Smooth muscle cell (in vitro differentiated cells): Measurements from ENCODE around the gene CEP85L. TPM values are rescaled to one million over a fixed set of nuclear protein-coding genes. Genes with fewer than 3 reads are reported as not detected.

Experiments
- DNase-seq: peaks from one replicate; lab custom pipeline; 2025; ENCODE audit not compliant: unreplicated experiment; lab: John Stamatoyannopoulos, UW
- H2AFZ ChIP-seq: fragments of 200-600 bp; sonication (generic); 2 replicates; pipeline ENCODE4 v1.6.0; 2016; ENCODE audit warnings: antibody characterized with exemption, low read depth, mild to moderate bottlenecking
- H3F3A ChIP-seq: fragments of 200-600 bp; sonication (generic); 2 replicates; pipeline ENCODE4 v1.6.0; 2017; ENCODE audit warnings: antibody characterized with exemption, low read depth
- H3K27ac ChIP-seq: fragments of 200-600 bp; sonication (generic); 2 replicates; pipeline ENCODE4 v1.5.1; 2016; ENCODE audit warnings: low read depth, mild to moderate bottlenecking
- H3K27me3 ChIP-seq: fragments of 200-600 bp; sonication (generic); 2 replicates; pipeline ENCODE4 v1.6.1; 2016; ENCODE audit warnings: low read depth, mild to moderate bottlenecking
- H3K36me3 ChIP-seq: fragments of 200-600 bp; sonication (generic); 2 replicates; pipeline ENCODE4 v1.5.1; 2016; ENCODE audit warnings: low read depth
- H3K4me1 ChIP-seq: fragments of 200-600 bp; sonication (generic); 2 replicates; pipeline ENCODE4 v1.5.1; 2016; ENCODE audit warnings: low read depth
- H3K4me2 ChIP-seq: fragments of 200-600 bp; sonication (generic); 2 replicates; pipeline ENCODE4 v1.6.0; 2016; ENCODE audit warnings: mild to moderate bottlenecking
- H3K4me3 ChIP-seq: fragments of 200-600 bp; sonication (generic); 2 replicates; pipeline ENCODE4 v1.5.1; 2016; ENCODE audit warnings: mild to moderate bottlenecking
- H3K79me2 ChIP-seq: fragments of 200-600 bp; sonication (generic); 2 replicates; pipeline ENCODE4 v1.6.0; 2016; ENCODE audit warnings: low read depth, mild to moderate bottlenecking
- H3K9ac ChIP-seq: fragments of 200-600 bp; sonication (generic); 2 replicates; pipeline ENCODE4 v1.6.0; 2016; ENCODE audit warnings: low read depth
- H3K9me3 ChIP-seq: fragments of 200-600 bp; sonication (generic); replicated peaks from 2 replicates; pipeline ENCODE4 v1.5.1; 2016; ENCODE audit warnings: low read depth
- H4K20me1 ChIP-seq: fragments of 200-600 bp; sonication (generic); 2 replicates; pipeline ENCODE4 v1.6.0; 2016; ENCODE audit warnings: low read depth
- CTCF ChIP-seq: fragments of 200-600 bp; sonication (generic); IDR thresholded peaks from 2 replicates; pipeline ENCODE4 v1.5.1; 2017; ENCODE audit warnings: borderline replicate concordance, mild to moderate bottlenecking, antibody characterized with exemption; ENCODE audit not compliant: insufficient read depth, poor library complexity, severe bottlenecking
- WGBS: methylation state at CpG from one replicate; pipeline ENCODE4 v1.1.7; 2016; ENCODE audit warnings: low lambda C conversion rate; 5-methylcytosine and 5-hydroxymethylcytosine counted together
- polyA plus RNA-seq: library from polyadenylated mRNA; unstranded; fragments of >200 nt; fragmentation: Nextera tagmentation; extraction: Ambion mirVana; gene quantifications from 2 replicates; pipeline ENCODE4 v1.2.1, GENCODE V29; 2016
- total RNA-seq: library from RNA; depleted of rRNA; stranded (reverse); fragments of >200 nt; gene quantifications from 2 replicates; pipeline ENCODE4 v1.2.3, GENCODE V29; 2014

Gene CEP85L
- total and polyA plus RNA-seq, 2 experiments from 2014 or later: 36.5 to 65.6 TPM

- no peak overlapping the region for H2AFZ ChIP-seq
- 87% methylated on average over 3 of the region's 3 CpGs for WGBS
- no peaks in the 10 kb centered on the region for H3F3A ChIP-seq
Observed at GRCh38 chr6:118567974-118568373, 83.4 kb downstream of the CEP85L start.

GRCh38 chr6:118565311-118565960 is 86.0 kb downstream of the CEP85L start:
- Histone ChIP-seq H3K36me3 (peaks cover 10% of the 10 kb centered on the region), H3K9me3 (no peaks in the 10 kb centered on the region), H2AFZ (no peak overlapping the region), H3K4me1 (peaks cover 5% of the 10 kb centered on the region), H3K4me3 (no peak overlapping the region), H3K79me2 (peaks cover 97% of the 10 kb centered on the region), H3K9ac (no peak overlapping the region), H3K4me2 (no peak overlapping the region), H3K27ac (no peak overlapping the region), H3K27me3 (no peaks in the 10 kb centered on the region), H4K20me1 (peaks cover 99% of the 10 kb centered on the region), H3F3A (peaks cover 2% of the 10 kb centered on the region)
- TF ChIP-seq CTCF: peak; percentile 31
- no peak for DNase-seq
- 90% methylated on average over 5 of the region's 5 CpGs for WGBS

More at GRCh38 chr6:118567974-118568373, 83.4 kb downstream of the CEP85L start:
- H3K27ac ChIP-seq: no peak overlapping the region
- H3K4me2 ChIP-seq: peak overlapping the region; percentile 4
- no peak overlapping the region for H3K9ac ChIP-seq
- H4K20me1 ChIP-seq: peaks cover 80% of the 10 kb centered on the region
- H3K9me3 ChIP-seq: no peaks in the 10 kb centered on the region
- peaks cover 18% of the 10 kb centered on the region for H3K4me1 ChIP-seq
- H3K27me3 ChIP-seq: no peaks in the 10 kb centered on the region
- H3K4me3 ChIP-seq: no peak overlapping the region
- no peak for TF ChIP-seq CTCF
- H3K79me2 ChIP-seq: peaks cover 98% of the 10 kb centered on the region
- peaks cover 10% of the 10 kb centered on the region for H3K36me3 ChIP-seq
- DNase-seq: no peak

GRCh38 chr6:118562959-118563358 is 88.4 kb downstream of the CEP85L start:
- Histone ChIP-seq H3F3A (peaks cover 3% of the 10 kb centered on the region), H3K4me1 (no peaks in the 10 kb centered on the region), H2AFZ (no peak overlapping the region), H3K4me3 (no peak overlapping the region), H3K9me3 (no peaks in the 10 kb centered on the region), H3K36me3 (peaks cover 10% of the 10 kb centered on the region), H3K27ac (peak overlapping the region; percentile 37), H3K79me2 (peaks cover 95% of the 10 kb centered on the region), H3K27me3 (no peaks in the 10 kb centered on the region), H3K9ac (no peak overlapping the region), H4K20me1 (peaks cover 99% of the 10 kb centered on the region), H3K4me2 (no peak overlapping the region)
- no peak for DNase-seq
- 83% methylated on average over 1 of the region's 1 CpG for WGBS
- TF ChIP-seq CTCF: no peak

- Histone ChIP-seq H3K4me3 (no peak overlapping the region), H3K9me3 (no peaks in the 10 kb centered on the region), H3K4me1 (no peaks in the 10 kb centered on the region), H4K20me1 (peaks cover 99% of the 10 kb centered on the region), H3K4me2 (no peak overlapping the region), H3K27ac (no peak overlapping the region), H2AFZ (no peak overlapping the region), H3F3A (peaks cover 3% of the 10 kb centered on the region), H3K36me3 (peaks cover 10% of the 10 kb centered on the region), H3K27me3 (no peaks in the 10 kb centered on the region), H3K9ac (no peak overlapping the region), H3K79me2 (peaks cover 95% of the 10 kb centered on the region)
- 86% methylated on average over 1 of the region's 1 CpG for WGBS
- TF ChIP-seq CTCF: no peak
- DNase-seq: no peak
Observed at GRCh38 chr6:118562248-118562647, 89.1 kb downstream of the CEP85L start.
